GM21447 (cell line): ENCODE measurements around the gene NRXN3.

Source experiments
- ATAC-seq: cut with Tn5 transposase; IDR thresholded peaks from one replicate; pipeline ENCODE4 v1.9.1; 2021; ENCODE audit not compliant: unreplicated experiment

NRXN3 gene

DNA sequence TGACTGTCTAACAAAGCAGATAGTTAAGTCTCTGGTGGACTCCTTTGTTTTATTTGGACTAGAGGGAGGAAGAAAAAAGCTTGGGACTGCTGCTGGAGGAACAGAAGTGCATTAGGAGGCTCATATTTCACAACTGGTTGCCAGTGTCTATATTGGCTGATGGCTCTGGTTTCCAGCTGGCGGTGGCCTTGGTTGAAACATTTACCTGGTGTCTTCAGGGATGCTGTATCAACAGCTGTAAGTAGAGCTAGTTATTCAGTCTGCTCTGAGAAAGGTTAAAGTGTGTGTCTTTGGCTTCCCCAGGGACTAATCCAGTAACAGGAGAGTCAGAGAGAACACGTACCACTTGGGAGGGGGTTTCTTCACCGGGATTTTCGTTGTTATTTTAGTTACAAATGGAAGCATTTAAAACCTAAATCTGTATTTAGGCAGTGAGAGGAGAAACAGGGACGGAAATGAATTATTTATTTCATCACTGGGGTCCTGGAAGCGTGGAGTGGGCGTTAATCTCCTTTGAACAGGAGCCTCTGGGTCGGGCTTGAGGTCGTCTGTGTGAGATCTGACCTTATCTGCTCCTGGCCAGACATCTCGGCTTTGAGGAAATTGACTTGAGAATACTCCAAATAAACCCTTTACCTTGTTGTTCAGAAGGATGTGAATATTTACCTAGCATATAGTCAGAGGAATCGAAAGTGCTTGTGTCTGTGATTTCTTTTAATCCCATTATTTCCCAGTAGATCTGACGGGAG is 149.9 kb downstream of the NRXN3 start:
- no peak for ATAC-seq

GRCh38 chr14:78324353-78324752 is 154.2 kb downstream of the NRXN3 start:
- no peak for ATAC-seq

- ATAC-seq: no peak
These were observed 155.7 kb downstream of the NRXN3 start for GRCh38 chr14:78325911-78326310.

GRCh38 chr14:78327426-78328221 is 157.5 kb downstream of the NRXN3 start:
- no peak for ATAC-seq

DNA sequence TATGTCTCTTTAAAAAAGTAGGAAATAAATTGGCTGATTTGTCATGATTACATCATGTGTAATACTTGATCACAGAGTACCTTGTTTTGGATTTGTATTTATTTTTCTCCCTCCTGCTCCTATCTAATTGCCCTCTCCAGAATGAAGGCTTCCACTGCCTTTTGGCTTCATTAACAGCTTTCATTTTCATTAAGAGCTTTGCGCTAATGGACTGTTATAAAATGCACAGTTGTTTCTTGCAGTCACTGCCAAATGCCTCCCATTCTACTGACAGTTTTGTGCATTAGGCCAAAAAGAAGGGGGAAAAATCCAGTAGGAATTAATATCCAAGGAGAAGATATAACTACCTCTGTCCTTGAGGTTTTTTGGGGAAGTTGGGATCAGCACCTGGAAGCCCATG is 159.2 kb downstream of the NRXN3 start:
- ATAC-seq: no peak

GRCh38 chr14:78335531-78335930 is 165.4 kb downstream of the NRXN3 start:
- no peak for ATAC-seq

DNA sequence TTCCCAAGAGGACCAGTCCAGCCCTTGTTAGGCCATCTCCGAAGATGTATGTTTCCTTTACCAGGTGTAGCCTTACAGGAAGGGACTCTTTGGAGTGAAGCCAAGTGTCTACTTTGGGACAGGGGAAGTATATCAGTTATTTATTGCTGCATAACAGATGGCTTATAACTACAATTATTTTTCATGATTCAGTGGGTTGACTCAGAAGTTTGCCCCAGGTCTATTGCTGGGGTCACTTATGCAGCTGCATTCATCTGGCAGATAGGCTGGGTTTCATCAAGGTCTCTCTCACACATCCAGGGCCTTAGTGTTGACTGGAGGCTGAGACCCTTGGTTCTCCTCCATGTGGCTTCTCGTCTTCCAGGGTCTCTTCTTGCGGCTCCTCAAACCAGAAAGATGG is 170.1 kb downstream of the NRXN3 start:
- ATAC-seq: no peak

GRCh38 chr14:78341827-78342389 is 171.7 kb downstream of the NRXN3 start:
- ATAC-seq: no peak

GRCh38 chr14:78342879-78343278 is 172.7 kb downstream of the NRXN3 start:
- no peak for ATAC-seq

DNA sequence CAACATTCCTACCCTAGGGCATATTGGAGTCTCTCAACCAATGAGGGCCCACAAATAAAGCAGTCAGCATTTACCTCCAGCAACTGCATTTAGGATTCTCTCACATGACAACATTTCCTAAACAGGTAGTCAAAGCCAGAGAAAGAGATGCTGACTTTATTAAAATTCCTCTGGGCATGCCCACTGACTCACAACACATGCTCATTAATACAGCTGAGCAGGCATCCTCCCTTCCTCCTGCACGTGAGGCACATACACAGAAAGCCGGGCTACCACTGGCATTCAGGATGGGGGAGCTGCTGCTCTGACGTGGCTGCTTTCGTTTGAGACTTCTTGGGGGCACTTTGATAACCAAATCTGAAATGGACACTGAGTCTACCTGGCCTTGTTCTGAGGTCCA is 174.1 kb downstream of the NRXN3 start:
- no peak for ATAC-seq

DNA sequence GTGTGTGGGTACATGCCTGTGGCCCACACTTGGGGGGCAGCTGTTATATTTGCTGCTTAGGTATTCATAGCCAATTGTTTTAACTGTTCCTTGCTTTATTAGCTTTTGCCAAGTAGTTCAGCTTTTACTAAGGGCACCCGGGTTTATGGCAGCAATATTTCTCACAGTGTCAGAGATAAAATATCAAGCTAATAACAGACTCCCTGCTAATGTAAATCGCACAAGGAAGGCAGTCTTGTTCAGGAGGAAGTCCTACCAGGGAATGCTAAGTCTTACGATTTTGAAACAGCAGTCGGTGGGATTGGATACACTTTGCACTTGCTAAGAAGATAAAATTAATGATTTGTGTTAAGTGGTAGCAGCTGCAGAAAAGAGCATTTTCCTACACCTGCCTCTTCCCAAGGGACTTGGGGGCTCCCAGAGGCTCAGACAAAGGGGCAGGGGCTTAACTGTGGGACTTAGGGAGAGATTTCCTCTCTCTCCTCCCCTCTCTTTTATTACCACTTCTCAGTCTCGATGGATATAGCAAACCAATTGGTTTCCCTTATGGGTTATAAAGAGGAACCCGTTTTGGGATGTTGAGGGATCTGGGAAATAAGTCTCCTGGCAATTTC is 175.1 kb downstream of the NRXN3 start:
- ATAC-seq: no peak

DNA sequence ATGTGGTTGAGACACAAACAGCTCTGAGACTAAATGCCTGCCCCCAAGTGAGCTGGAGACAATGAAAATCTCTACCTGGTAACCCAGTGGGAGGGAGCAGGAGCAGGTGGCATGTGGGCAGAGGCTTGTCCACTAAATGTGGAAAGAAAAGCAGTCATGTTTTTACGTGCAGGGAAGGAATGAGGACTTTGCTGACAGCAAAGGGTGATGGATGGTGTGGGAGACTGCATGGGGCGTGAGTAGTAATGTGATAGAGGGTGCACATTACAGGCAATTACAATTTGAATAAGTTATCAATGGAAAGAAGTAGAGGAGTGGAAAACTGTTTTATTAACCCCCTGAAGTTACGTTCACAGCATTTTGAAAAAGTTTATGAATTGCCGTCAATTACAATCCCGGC is 176.6 kb downstream of the NRXN3 start:
- no peak for ATAC-seq

DNA sequence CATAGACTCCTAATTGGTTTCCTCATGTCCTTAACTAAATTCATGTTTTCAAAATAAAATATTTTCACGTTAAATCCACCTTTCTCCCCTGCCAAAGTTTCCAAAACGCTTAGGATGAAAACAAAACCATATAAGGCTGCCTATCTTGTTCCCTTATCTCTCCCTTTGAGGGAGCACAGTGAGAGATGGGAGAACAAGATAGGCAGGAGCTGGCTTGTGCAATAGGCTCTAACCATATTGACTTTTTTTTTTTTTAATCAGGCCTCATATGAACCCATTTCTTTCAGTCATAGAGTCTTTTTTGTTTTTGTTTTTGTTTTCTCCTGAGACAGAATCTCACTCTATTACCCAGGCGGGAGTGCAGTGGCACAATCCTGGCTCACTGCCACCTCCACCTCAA is 184.9 kb downstream of the NRXN3 start:
- ATAC-seq: no peak

DNA sequence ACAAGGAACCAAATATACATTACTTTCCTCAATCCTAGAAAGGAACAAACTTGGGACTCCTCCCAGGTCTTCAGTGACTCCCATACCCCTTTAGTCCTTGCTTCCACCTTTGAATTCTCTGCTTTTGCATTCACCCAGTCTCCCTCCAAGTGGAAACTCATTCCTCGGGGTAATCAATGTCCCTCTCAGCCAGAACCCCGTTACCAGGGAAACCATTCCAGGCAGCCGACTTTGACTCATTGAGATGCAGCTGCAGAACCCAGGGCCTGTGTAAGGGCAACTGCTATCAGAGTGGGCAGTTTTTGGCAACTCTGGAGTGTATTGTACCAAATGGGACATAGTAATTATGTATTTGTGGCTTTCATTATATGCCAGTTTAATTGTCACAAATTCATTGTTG is 186.2 kb downstream of the NRXN3 start:
- ATAC-seq: no peak

DNA sequence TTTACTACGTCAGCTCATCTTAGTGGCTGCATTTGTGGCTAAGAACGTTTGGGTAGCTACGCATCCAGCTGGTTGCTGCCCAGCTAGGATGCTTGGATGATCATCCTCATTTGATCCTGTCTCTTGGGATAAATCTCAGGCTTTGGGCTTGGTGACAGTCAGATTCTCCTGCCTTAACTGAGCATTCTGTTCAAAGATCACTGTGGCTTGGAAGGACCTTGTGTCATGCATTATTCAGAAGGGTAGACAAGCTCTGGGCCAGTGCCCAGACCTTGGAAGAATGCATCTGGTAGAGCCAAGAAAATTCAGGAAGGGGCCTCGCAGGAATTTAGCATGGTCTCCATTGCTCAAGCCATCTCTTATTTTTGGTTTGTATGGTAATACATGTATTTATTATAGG is 188.4 kb downstream of the NRXN3 start:
- no peak for ATAC-seq

- no peak for ATAC-seq
These were observed 189.4 kb downstream of the NRXN3 start for GRCh38 chr14:78359581-78359980.

- ATAC-seq: no peak
These were observed 192.8 kb downstream of the NRXN3 start for GRCh38 chr14:78363008-78363407.

DNA sequence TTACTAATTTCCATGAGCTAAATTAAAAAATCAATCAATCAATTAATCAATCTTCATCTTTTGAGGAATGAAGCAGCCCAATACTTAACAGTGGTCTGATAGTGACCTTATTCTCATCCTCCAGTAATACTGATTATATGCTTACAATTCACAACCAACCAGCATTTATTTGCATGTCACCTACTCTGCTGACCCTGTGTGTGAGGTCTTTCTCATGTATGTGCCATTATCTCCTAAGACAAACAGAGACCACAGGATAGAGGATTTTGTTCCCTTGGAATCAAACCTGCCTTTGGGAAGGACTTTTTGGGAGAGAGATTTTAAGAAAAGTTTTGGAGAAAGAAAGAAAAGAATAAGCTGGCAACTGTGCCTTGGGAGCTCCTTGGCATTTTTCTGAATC is 197.2 kb downstream of the NRXN3 start:
- no peak for ATAC-seq

GRCh38 chr14:78383060-78383459 is 212.9 kb downstream of the NRXN3 start:
- ATAC-seq: no peak

- no peak for ATAC-seq
These were observed 228.0 kb downstream of the NRXN3 start for GRCh38 chr14:78398216-78398615.

DNA sequence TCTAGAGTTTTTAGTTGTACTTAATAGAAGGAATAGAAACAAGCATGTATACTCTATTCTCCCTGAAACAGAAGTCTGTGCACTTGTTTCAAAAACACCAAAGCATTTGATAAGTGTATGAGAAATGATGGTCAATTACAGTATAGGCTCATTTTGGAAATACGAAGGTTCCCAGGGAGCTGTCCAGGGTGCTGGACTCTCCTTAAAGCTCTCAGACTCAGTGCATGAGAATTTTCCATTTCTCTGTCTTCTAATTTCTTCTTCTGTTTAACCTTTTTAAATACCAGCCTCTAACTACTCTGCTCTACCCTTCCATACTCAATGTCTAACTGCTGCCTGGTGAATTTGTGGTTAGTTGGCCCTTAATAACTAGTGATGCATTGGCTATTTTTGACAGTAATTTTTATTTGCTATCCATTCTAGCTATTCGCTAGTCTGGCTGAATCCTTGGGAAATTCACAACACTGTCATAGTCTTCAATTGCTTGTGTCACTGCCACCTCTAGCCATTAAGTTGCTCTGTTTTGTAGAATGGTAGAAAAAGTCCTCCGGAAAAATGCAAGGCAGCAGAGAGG is 229.2 kb downstream of the NRXN3 start:
- ATAC-seq: no peak
